DMS153 treated with DMSO at 0.1 percent for 48 hours (cell line): ENCODE results near the gene RPS13.
A peak's percentile ranks its signal among the peaks of the same experiment; 100 is the strongest.
"Not testable (repeated sequence)": the region's sequence is repeated elsewhere in the genome, so short reads cannot be mapped to it uniquely, and the experiment has no call there.

Source experiments
- DNase-seq: peaks from one replicate; lab custom pipeline; 2025; ENCODE audit not compliant: unreplicated experiment; lab: John Stamatoyannopoulos, UW

Gene RPS13

GRCh38 chr11:17077520-17078401 is at the start of gene RPS13:
Gene RPS13, minus strand, starts transcription at chr11:17077667. Its CDS starts 26 bp downstream, at chr11:17077641.
- peak; percentile 97 for DNase-seq

GRCh38 chr11:17121981-17122380 is 44.5 kb upstream of the RPS13 start:
- no peak for DNase-seq

- no peak for DNase-seq
Measured at GRCh38 chr11:17117262-17117661, 39.8 kb upstream of the RPS13 start.

- no peak for DNase-seq
Measured at GRCh38 chr11:17116117-17116516, 38.6 kb upstream of the RPS13 start.

GRCh38 chr11:17107745-17108144 is 30.3 kb upstream of the RPS13 start:
- DNase-seq: not testable (repeated sequence)

- DNase-seq: not testable (repeated sequence)
Measured at GRCh38 chr11:17105404-17106040, 28.1 kb upstream of the RPS13 start.

- no peak for DNase-seq
Measured at GRCh38 chr11:17102462-17102861, 25.0 kb upstream of the RPS13 start.

- DNase-seq: no peak
Measured at GRCh38 chr11:17098658-17099057, 21.2 kb upstream of the RPS13 start.

GRCh38 chr11:17098038-17098437 is 20.6 kb upstream of the RPS13 start:
- no peak for DNase-seq

GRCh38 chr11:17085976-17086375 is 8.5 kb upstream of the RPS13 start:
- DNase-seq: not testable (repeated sequence)

- DNase-seq: no peak
Measured at GRCh38 chr11:17077240-17077519, 287 bp downstream of the RPS13 start.

- no peak for DNase-seq
Measured at GRCh38 chr11:17076517-17077239, 789 bp downstream of the RPS13 start.

- no peak for DNase-seq
Measured at GRCh38 chr11:17075506-17075905, 2.0 kb downstream of the RPS13 start.

GRCh38 chr11:17073370-17074027 is 4.0 kb downstream of the RPS13 start:
- DNase-seq: no peak

GRCh38 chr11:17067417-17067816 is 10.1 kb downstream of the RPS13 start:
- no peak for DNase-seq

- DNase-seq: no peak
Measured at GRCh38 chr11:17066691-17067090, 10.8 kb downstream of the RPS13 start.

- peak; percentile 39 for DNase-seq
Measured at GRCh38 chr11:17063171-17064002, 14.1 kb downstream of the RPS13 start.

- not testable (repeated sequence) for DNase-seq
Measured at GRCh38 chr11:17051146-17051545, 26.3 kb downstream of the RPS13 start.

- not testable (repeated sequence) for DNase-seq
Measured at GRCh38 chr11:17048491-17048890, 29.0 kb downstream of the RPS13 start.

GRCh38 chr11:17046690-17047089 is 30.8 kb downstream of the RPS13 start:
- no peak for DNase-seq
